ENCODE results near the gene STAT6.

The STAT6 gene

DNA sequence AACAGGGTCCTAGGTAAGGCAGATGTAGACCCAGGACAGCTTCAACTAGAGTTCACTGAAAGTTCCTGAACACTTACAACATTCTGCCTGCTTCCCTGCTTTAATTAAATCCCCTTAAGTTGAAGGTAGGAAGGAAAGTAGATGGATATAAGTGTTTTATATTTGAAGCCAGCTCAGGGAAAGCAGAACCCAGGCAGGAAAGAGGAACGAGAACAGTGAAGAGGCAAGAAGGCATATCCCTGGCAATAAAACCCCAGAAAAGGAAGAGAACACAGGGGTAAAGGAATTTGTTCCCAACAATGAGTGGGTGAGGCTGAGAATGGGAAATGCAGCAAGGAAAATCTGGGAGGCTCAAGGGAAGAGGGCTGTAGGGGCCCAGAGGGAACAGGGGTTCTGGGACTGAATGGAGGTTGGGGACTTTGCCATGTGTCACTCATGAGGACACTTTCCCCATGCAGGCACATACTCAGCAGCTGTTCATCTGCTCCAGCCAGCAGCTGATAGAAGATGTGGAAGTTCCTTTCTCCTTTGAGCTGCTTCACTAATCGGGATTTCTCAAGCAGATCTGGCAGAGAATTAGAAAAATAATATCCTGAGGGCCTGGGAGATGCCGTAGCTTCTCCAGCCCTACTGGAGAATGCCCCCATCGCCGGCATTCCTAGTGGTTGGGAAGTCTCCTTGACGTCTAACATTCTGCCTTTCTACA is 64.9 kb downstream of the STAT6 start:
- no peak for DNase-seq
